GM21529 (cell line): ENCODE results near the gene CDH4.

Source experiments
- ATAC-seq: cut with Tn5 transposase; IDR thresholded peaks from one replicate; pipeline ENCODE4 v1.9.1; 2021; ENCODE audit not compliant: unreplicated experiment

CDH4 gene

DNA sequence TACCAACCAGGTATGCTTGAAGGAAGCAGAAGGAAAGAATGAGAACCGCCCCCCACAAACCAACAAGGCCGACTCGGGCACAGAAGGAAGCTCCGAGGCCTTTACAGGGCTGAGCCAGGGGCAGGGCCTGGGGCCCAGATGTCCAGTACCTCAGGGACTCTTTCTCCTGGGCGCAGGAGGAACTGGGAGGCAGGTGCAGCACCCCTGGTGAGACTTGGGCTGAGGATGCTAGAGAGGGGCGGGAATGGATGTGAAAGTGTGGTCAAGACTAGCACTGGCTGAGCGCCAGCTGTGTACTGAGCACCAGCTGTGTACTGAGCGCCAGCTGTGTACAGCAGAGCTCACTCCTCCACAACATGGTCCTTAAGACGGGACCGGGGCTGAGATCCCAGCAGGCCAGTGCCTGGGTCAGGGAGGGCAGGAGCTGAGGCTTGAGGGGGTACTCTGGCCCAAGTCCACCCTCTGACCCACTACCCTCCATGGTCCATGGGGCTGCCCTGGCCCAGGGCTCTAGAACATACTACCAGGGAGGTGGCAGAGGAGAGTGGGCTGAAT is 444.2 kb downstream of the CDH4 start:
- ATAC-seq, result no peak

DNA sequence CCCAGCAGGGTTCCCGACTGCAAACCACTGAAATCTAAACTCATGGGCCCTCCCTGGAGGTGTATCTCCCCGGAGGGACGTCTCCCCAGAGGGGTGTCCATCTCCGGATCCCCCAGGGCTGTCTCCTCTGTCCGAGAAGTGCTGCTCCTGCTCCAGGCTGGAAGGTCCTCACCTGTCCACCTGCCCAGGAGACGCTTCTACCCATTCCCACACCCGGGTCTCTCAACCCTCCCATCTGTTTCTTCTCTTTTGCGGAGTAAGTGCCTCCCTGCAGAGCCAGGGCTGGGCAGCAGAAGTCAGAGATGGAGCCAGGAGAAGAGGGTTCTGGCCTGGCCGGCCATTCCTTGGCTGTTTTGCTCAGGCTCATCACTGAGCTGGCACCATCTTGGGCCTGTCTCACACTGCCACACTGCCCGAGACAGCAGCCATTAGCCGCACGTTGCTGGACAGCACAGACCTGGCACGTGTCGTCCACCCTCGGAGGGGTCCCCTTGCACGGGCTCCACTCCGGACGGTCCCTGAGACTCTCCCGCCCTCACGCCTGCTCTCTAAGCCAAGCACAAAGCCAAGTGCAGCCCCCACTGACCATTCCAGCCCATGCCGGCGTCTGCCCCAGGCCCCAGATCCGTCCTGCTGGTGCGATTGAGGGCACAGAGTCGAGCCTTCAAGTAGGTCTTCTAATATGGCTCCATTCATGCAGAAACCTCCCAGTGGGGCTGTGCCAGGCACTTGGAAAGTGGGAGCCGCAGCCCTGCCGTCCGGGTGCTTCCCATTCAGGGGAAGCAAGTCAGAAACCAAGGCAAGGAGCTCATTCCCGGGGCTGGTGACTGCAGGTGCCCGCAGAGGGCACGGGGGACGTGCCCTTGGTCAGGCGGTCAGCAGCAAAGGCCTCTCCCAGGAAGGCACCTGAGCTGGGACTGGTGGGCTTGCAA is 445.9 kb downstream of the CDH4 start:
- no peak for ATAC-seq

DNA sequence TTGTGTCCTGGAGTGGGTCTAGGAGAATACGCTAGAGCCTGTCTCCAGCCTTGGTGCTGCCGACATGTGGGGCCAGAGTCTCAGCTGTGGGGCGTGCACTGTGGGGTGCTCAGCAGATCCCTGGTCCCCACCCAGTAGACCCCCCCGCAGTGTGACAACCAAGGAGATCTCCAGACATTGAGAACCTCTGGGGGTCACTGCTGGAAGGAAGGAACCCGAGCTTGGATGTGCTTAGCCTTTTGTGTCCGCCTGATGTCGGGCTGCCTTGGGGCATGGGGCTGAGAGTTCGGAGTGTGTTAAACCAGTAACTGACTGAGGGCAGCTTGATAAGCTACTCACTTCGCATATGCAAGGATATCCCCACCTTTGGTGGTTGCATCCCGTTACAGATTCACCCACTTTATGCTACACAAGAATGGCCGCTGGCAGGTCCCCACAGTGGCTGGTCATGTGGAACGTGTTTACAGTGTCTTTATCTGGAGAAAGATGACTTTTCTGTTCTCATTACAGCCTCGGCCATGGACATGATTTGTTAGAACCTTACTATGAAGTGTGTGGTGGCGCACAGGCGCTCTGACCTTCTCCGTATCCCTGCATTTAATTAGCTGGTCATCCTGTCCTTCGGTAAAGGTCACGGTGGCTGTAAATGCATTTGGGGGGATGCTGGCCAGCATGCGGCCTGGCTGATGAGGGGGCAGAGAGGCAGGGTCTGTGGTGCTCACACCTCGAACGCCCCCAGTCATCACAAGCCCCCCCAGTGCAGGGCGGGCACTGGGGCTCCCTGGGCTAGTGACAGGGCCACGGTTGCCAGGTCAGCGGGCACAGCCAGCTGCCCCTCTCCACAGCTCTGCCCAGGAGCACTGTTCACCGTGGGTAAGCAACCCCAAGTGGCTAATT is 446.8 kb downstream of the CDH4 start:
- ATAC-seq, result no peak

DNA sequence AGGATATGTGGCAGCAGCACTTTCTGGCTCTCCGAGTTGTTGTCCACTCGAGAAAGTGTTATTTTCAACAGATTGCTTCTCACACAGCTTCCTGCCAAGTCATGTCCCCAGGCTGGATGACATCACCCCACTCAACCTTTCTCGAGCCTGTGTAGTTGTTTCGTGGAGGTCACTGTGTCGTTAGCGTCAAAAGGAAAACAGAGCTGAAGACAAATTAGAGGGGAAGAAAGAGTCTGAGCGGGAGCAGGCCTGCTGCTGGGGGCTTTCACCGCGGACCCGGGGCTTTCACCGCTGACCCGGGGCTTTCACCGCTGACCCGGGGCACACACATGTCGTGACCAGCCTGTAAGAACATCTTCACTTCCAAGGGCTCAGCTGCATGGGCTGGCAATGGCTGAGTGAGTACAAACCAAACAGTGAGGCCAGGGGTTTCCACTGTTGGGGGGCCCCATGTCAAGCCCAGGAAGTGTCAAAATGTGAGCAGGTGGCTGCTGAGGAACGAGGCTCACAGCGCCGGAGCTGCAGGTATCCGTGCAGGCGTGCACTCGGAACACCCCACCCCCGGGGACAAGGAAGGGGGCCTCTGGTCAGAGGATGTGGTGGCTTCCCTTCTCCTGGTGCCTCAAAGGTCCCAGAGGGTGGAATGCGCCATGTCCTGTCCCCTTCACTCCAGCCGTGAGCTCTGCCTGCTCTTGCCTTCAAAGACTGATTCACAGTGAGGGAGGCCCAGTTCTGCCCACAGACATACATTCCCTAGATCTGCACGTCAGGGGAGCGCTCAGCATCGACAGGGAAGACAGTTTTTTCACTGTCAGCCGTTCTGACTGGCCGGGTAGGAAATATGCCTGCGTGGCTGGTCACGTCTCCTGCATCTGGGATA is 447.7 kb downstream of the CDH4 start:
- ATAC-seq, result no peak

DNA sequence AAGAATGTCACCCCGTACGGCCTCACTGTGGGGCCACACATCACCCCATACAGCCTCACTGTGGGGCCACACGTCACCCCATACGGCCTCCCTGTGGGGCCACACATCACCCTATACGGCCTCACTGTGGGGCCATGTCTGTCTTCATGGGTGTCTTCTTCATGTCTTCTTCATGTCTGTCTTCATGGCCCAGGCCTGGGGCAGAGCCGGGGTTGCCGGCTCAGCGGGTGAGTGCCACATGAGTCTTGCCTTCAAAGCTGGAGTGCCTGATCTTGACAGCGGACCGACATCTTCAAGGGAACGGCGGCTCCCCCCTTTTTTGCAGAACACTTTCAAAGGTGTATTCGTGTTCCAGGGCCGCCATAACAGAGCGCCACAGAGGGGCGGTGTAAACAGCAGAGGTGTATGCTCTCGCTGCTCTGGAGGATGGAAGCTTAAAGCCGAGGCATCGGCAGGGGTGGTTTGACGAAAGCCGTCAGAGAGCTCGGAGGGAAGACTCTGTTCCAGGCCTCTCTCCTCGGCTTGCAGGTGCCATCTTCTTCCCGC is 448.6 kb downstream of the CDH4 start:
- ATAC-seq, result no peak

DNA sequence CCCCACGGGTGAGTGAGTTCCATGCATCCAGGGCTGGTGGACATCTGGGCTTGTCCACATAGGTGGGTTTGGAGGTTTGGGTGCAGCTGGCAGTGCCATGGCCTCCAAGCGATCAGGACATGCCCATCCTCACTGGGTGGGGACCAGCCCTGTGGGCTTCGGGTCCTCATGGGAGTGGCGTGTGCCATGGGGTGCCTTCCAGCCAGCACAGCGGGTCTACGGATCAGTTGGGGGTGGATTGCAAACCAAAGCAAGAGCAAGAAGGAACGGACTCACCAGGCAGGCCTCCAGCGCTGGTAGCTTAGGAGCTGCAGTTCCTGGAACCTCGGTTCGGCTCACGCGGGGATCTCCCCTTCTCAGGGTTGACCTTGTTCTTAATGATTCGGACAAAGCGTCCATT is 449.3 kb downstream of the CDH4 start:
- ATAC-seq, result no peak

DNA sequence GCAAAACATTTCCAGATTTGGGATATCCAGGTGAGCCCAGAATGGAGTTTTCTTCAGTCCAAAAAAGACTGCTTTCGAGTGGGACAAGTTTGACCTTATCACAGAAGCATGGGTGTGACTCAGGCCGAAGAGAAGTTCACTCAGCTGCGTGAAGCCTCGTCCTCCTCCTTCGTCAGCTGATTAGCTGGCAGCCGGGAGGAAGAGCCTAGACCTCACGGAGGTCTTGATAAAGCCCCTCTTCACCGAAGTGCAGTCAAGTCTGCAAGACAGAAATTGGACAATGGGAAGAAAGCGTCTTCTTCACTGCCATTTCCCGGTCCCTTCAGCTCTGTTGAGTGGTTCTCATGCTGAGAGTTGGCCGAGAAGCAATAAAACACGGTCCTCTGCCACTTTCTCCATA is 449.7 kb downstream of the CDH4 start:
- ATAC-seq, result no peak

DNA sequence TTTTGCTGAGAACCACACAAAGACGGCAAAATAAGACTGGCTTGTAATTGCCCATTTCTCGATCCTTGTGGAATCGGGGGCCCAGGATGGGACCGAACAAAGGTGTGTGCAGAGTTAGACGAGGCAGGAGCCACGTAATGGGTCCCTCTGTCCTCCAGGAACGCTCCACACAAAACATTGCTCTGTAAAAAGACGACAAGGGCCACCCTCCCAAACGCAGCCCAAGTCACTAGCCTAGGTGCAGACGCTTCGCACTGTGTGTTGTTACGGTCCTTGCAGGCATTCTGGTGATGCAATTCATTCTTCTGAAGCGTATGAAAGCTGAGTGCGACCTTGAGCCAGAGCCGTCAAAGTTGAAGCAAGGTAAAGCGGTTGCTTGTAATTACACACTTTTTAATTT is 450.2 kb downstream of the CDH4 start:
- ATAC-seq, result no peak

DNA sequence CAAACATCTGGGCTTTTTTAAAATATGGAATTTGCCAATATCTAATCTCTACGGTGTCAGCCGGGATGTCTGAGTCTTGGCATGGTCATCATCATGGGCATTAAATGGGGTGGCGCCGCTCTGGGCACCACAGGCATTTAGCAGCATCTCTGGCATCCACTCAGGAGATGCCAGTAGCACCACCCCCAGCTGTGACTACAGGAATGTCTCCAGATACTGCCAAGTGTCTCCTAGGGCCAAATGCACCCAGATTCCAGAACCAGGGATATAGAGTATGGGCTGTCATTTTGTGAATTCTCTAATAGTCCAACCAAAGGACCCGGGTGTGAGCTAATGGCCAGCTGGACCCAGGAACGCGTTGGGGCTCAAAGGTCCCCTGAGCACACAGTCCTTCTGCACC is 452.6 kb downstream of the CDH4 start:
- no peak for ATAC-seq

DNA sequence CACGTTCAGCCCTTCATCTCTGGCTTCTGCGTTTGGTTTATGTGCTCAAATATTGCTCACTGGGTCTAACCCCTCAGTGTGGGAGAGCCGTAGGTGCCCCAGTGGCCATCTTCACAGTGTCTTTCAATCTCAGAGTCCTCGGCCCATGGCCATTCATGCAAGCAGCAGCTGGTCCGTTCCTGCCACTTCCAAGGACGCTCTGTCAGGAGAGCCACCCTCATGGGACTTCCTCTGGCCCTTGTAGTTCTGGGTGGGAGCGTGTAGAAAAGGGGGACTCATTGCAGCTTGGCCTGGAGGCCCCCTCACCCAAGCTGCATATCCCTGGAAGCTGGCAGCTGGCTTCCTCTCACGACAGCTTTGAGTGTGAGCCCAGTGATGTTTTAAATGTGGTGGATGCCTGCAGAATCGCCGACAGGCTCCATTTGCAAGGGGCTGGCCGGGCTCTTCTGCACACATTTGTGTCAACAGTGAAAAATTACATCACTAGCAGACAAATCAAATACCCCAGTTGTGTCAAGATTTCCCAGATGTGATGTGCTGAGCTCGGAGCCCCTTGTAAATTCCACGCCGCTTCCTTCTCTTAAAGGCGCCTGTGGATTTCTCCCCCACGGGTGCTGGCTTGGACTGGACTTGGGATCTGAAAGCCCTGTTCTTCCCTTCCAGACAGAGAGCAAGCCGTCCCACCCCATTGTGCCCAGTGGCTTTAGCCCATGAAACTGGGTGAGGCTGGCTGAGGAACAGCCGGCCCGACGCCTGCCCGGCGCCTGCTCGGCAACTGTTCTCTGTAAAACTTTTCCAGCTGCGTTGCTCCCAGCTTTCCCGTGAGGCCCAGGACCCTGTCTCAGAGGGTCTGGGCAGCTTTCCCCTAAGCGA is 453.6 kb downstream of the CDH4 start:
- no peak for ATAC-seq

DNA sequence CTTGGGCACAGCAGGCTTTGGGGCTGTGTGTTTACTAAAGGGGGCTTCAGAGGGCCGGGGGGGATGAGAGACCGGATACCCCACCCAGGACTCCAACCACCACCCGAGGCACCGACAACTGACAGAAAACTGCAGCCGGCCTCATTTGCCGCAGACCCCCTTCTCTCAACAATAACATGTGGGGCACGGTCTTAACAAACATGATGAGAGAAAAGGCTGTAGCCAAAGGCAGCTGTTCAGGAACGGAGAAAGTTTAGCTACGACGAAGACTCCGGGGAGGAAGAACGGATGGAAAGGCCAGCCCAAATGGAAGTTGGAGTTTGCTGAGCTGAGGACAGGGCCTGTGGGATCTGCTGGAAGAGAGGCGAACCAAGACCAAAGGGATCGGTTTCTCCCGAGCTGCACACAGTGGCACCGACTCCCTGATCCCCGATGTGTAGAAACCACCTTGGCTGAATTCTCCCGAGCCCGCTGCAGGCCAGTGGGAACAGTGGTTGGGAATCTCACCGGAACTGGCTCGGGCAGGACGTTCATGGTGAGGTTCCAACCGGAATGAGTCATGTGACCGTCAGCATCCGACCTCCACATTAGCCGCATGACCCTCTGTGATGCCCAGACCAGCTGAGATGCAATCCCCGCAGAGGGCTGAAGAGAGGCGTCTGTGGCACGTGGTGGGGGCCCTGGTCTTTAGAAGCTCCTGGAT is 454.3 kb downstream of the CDH4 start:
- no peak for ATAC-seq

DNA sequence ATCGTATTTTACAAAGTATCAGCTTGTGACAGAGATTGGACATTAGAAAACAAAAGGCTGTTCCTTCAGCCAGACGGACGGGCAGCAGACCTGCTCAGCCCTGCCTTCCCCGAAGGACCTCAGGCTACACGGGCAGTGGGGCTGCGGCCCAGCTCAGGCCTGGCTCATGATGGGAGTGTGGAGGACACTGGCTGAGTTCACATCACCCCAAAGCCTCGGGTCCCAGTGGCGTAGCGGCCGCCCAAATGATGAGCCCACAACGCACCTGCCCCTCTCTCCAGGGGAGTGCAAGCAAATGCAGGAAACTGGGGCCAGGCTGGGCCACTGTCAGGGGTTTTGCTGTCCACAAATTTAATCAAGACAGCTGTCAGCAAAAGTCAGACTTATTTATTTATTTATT is 456.8 kb downstream of the CDH4 start:
- ATAC-seq, result no peak

DNA sequence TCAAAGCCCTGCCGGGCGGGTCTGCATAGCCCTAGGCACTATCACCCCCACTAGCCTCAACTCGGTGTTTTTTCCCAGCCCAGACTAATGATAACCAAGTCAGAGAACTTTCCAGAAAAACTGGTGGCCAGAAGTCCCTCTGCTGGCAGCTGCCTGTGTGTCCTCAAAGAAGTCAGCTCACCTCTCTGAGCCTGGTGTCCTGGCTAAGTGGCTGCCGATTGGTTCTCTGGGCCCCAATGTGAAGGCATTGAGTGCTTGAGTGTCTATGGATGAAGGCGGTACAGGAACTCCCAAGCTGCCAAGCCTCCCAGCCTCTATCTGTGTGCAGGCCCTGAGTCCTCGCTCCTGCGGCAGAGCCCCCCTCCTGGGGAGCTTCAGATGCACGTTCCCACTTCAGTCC is 458.0 kb downstream of the CDH4 start:
- ATAC-seq, result no peak

DNA sequence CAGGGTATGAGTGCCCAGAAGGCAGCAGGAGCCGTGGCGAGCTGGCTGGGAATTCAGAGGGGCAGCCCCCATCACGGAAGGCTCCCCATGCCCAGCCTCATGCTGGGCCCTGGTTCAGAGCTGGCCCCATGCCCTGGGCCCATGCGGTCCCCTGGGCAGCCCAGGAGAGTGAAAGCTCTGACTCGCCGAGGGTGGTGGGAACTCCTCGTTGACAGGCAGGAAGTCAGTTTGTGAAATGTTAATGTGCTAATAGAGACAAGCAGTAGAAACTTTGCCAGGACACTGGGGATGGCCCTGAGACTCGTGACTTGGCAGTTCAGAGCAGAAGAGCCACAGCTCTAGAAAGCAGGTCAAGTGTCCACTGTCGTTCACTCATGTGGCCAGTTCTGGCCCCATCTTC is 460.6 kb downstream of the CDH4 start:
- no peak for ATAC-seq

DNA sequence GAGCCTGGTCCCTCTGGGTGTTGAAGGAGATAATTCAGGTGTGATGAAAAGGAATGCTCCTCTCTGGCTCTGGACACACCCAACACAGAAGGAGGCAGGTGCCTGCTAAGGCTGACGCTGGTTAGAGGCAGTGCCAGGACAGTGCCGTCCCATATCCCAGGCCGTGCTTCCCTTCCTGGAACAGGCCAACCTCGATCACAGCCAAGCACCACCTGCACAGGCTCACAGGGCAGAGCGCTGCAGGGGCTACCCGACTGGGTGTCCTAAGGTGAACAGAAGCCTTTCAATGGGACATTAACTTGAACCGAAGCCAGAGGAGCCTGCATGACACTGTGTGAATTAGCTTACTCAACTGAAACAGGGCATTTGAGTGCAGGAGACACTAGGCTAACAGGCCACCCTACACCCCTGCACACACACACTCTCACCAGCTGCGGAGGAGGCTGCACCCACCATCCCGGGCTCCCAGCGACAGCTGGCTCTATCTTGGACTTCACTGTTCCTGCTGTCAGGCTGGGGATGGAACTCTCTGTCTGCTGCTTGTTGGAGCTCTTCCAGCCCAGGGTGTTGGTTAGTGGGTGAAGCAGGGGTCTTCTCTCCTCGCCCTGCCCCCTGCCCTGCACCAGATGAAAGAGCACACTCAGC is 466.4 kb downstream of the CDH4 start:
- ATAC-seq, result no peak

DNA sequence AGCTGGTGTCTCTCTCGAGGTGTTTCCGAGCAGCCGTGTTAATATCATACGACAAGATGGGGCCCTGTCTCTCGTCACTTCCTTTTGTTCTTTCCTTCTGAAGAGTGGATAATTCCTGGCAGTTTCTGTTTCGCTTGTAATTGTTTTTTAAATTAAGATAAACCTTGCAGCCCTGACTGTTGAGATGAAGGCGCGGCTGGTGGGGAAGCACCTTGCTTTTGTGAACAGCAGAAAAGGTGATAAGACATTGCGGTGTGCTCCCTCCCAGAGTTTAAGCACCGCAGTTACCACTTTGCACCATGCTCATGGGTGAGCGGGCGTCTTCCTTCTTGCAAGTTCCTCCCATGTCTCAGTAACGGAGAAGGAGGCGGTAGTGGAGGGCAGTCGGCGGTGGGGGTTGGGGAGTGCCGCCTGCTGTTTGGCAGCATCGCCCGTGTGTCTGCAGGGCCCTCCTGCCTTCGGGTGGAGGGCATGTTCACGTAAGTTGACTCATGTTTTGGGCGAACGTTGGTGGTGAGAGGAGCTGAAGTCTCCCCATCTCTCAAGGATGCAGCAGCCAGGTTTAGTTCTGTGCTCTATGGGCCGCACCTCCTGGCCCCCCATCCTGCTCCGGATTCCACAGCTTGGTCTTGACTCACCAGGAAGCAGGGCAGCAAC is 467.8 kb downstream of the CDH4 start:
- no peak for ATAC-seq

DNA sequence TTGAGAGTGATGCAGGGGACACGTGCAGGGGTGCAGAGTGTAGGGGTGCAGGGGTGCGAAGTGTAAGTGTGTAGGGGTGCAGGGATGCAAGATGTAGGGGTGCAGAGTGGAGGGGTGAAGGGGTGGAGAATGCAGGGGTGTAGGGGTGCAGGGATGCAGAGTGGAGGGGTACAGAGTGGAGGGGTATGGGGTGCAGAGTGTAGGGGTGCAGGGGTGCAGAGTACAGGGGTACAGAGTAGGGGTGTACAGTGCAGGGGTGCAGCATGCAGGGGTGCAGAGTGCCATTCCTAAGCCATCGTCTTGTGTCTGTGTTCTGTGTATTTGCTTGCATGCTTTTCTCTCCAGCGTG is 468.3 kb downstream of the CDH4 start:
- no peak for ATAC-seq

DNA sequence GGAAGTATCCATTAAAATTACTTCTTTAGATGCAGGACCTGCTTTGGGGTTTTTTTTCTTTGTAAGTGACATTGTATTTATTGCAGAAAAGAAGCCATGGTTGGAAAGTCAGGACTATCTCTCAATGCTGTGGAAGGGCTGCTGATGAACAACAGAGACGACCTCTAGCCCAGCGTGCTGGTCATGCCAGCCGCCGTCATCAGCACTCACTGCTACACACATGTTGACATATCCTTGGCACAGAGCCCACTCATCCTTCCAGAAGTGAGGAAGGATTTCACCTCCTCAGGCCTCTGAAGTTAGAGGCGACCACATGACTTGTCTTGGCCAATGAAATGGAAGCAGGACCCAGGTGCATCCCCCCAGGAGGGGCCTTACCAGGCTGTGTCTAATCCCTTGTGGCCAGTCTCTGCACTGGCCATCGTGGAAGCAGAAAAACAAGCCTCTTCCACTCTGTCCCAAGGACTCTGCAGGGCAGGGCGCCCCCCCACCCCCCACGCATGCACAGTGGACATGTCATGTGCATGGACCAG is 470.2 kb downstream of the CDH4 start:
- no peak for ATAC-seq
